Body of pancreas (tissue), 4 donors: ENCODE measurements around the gene SNPH. TPM values are rescaled to one million over a fixed set of nuclear protein-coding genes. Genes with fewer than 3 reads are reported as not detected.

Experiments used
- ATAC-seq: fragments of 150-250 bp; one replicate; pipeline ENCODE4 v1.9.1; 2016
- DNase-seq, 4 donors: peaks; one replicate each; pipeline ENCODE4 v3.0.0-alpha.2; 2019
- H3K27ac ChIP-seq, 4 donors: fragments of 200-600 bp; sonication (generic); 1 replicate in 3 of 4; 2 replicates in 1 of 4; pipeline versions ENCODE4 v1.5.1 to v1.6.1; 2016 to 2019; ENCODE audit warnings: mild to moderate bottlenecking in 1 of 4, mixed read lengths in 1 of 4, moderate library complexity in 1 of 4
- H3K27me3 ChIP-seq, 2 donors: fragments of 200-600 bp; sonication (generic); one replicate each; pipeline ENCODE4 v1.6.0; 2016; ENCODE audit warnings: mild to moderate bottlenecking in 1 of 2
- H3K36me3 ChIP-seq, 2 donors: fragments of 200-600 bp; sonication (generic); replicated peaks in 1 of 2; 2 replicates each; pipeline ENCODE4 v1.5.1; 2016; ENCODE audit warnings: low read depth in 2 of 2; ENCODE audit not compliant: insufficient read depth in 1 of 2
- H3K4me1 ChIP-seq: fragments of 200-600 bp; sonication (generic); one replicate; pipeline ENCODE4 v1.6.0; 2016
- H3K4me3 ChIP-seq, 2 donors: fragments of 200-600 bp; sonication (generic); 1 replicate in 1 of 2; 2 replicates in 1 of 2; pipeline ENCODE4 v1.5.1; 2016 to 2019
- H3K9me3 ChIP-seq, 3 donors: fragments of 200-600 bp; sonication (generic); 1 replicate in 2 of 3; 2 replicates in 1 of 3; pipeline ENCODE4 v1.5.1; 2016
- POLR2A ChIP-seq, 3 donors: fragments of 450-650 bp; IDR thresholded peaks; one replicate each; pipeline ENCODE4 v1.6.1; 2016; ENCODE audit warnings: antibody characterized with exemption in 3 of 3, mild to moderate bottlenecking in 2 of 3
- WGBS, 2 donors: methylation state at CpG; one replicate each; pipeline ENCODE4 v1.1.5; 2017; 5-methylcytosine and 5-hydroxymethylcytosine counted together
- intact Hi-C: fragments of 100-400 bp; cut with DNase I; formaldehyde crosslinking; loops from one replicate; pipeline ENCODE4 v1.15.1; 2023
- total RNA-seq, 2 donors: library from RNA; depleted of rRNA; stranded (reverse); fragments of >200 nt; gene quantifications; one replicate each; pipeline ENCODE4 v1.1.0, GENCODE V29; 2016
- TF ChIP-seq, protein P1 (sequence below), 7 experiments: fragments of 450-650 bp in 4 of 7; fragments of 200-600 bp in 3 of 7; sonication (generic) in 3 of 7; IDR thresholded peaks; one replicate each; pipeline ENCODE4 v1.5.1; 2016 to 2019; ENCODE audit warnings: antibody characterized with exemption in 7 of 7

SNPH gene
- total RNA-seq, 2 donors from 2014 or later: 3.3 to 3.4 TPM

DNA sequence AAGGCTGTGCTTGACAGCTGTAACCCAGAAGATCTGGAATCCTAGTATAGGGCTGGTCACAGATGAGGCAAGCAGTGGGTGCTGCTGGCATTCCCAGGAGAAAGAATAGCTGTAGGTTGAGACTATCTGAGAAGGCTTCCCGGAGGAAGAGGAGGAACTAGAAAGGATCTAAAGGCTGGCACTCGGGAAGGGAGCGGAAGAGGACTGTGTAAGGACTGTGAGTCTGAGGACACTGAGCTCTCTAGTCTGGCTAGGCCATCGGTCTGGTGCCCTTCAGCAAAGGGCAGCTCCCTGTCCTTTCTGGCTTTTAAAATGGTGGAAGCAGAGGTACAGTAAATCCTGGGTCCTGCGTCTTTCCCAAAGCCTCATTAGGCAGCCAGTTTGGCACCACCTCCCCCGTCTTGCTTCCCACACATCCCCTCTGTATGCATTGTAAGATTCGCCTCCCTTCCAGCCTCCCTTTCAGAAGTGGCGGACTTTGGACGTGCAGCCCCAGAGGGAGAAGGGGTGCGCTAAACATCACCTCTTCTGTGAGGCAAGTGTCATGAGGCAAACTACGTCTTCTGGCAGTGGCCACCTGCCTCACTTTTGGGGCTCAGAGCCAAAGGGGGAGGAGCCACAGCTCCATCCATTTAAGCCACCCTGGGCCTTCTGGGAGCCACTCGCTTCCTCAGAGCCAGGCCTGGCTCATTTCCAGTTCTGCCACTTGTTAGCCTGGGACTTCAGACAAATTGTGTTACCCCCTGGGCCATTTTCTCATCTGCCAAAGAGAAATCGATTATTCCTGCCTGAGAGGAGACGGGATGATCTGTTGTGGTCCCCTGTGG, 8.6 kb downstream of the SNPH start:
- Histone ChIP-seq H3K36me3 (no peaks in the 10 kb centered on the region), H3K4me3 (no peak overlapping the region), H3K27ac (no peak overlapping the region), H3K27me3 (no peaks in the 10 kb centered on the region), H3K4me1 (no peaks in the 10 kb centered on the region), H3K9me3 (no peaks in the 10 kb centered on the region)
- 84 to 85% methylated on average over 14 of the region's 14 CpGs for WGBS, 2 donors
- intact Hi-C loops: no loop called here
- DNase-seq: no peak
- TF ChIP-seq, protein P1, sequence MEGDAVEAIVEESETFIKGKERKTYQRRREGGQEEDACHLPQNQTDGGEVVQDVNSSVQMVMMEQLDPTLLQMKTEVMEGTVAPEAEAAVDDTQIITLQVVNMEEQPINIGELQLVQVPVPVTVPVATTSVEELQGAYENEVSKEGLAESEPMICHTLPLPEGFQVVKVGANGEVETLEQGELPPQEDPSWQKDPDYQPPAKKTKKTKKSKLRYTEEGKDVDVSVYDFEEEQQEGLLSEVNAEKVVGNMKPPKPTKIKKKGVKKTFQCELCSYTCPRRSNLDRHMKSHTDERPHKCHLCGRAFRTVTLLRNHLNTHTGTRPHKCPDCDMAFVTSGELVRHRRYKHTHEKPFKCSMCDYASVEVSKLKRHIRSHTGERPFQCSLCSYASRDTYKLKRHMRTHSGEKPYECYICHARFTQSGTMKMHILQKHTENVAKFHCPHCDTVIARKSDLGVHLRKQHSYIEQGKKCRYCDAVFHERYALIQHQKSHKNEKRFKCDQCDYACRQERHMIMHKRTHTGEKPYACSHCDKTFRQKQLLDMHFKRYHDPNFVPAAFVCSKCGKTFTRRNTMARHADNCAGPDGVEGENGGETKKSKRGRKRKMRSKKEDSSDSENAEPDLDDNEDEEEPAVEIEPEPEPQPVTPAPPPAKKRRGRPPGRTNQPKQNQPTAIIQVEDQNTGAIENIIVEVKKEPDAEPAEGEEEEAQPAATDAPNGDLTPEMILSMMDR (IDR thresholded peaks at IDR 0.05): no peak
- TF ChIP-seq POLR2A (IDR thresholded peaks at IDR 0.05): no peak
- ATAC-seq: no peak

DNA sequence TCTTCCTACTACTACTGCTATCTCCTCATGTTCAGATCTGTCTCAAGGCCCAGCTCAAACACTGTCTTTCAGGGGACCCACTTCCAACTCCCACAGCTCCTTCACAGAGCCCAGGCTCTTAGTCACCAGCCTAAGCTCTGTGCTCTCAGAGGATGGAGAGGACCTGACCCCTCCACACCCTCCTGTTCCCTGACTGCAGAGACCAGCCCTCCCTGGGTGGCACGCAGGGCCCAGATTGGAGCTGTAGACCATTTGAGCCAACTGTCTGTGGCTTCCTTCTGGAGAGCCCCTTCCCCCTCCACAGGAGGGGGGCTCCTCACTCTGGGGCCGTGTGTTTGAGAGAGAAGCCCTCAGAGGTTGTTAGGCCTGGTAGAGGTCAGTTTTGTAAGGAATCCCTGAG, 9.8 kb downstream of the SNPH start:
- TF ChIP-seq, protein P1 (IDR thresholded peaks at IDR 0.05): no peak
- TF ChIP-seq POLR2A (IDR thresholded peaks at IDR 0.05): no peak
- H3K4me3 ChIP-seq: no peak overlapping the region
- WGBS, 2 donors: 83 to 100% methylated on average over 1 of the region's 2 CpGs
- DNase-seq (no peak), ATAC-seq (no peak)
- no peaks in the 10 kb centered on the region for H3K27me3 ChIP-seq
- H3K27ac ChIP-seq: no peak overlapping the region
- no peaks in the 10 kb centered on the region for H3K9me3 ChIP-seq
- H3K36me3 ChIP-seq: no peaks in the 10 kb centered on the region
- intact Hi-C loops: no loop called here
- H3K4me1 ChIP-seq: peaks cover 3% of the 10 kb centered on the region

DNA sequence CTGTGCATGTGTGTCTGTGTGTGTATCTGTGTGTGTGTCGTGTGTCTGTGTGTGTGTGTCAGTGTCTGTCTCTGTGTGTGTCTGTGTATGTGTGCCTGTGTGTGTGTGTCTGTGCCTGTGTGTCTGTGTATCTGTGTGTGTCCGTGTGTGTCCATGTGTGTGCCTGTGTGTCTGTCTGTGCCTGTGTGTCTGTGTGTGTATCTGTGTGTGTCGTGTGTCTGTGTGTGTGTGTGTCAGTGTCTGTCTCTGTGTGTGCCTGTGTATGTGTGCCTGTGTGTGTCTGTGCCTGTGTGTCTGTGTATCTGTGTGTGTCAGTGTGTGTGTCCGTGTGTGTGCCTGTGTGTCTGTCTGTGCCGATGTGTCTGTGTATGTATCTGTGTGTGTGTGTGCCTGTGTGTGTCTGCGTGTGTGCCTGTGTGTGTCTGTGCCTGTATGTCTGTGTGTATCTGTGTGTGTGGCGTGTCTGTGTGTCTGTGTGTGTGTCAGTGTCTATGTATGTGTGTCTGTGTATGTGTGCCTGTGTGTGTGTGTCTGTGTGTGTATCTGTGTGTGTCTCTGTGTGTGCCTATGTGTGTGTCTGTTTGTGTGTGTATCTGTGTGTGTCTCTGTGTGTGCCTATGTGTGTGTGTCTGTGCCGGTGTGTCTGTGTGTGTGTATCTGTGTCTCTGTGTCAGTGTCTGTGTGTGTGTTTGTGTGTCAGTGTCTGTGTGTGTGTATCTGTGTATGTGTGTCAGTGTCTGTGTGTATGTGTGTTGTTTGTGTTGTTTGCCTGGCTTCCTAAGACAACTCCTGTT, 11.6 kb downstream of the SNPH start:
- no peak for DNase-seq
- no peak overlapping the region for H3K4me3 ChIP-seq
- intact Hi-C loops: no loop called here
- no peak for ATAC-seq
- no peak overlapping the region for H3K27ac ChIP-seq
- no peaks in the 10 kb centered on the region for H3K9me3 ChIP-seq
- H3K36me3 ChIP-seq: no peaks in the 10 kb centered on the region
- WGBS, 2 donors: 88 to 94% methylated on average over 6 to 8 of the region's 8 CpGs
- TF ChIP-seq, protein P1 (IDR thresholded peaks at IDR 0.05): no peak
- TF ChIP-seq POLR2A (IDR thresholded peaks at IDR 0.05): no peak
- no peaks in the 10 kb centered on the region for H3K27me3 ChIP-seq
- H3K4me1 ChIP-seq: peaks cover 15% of the 10 kb centered on the region

DNA sequence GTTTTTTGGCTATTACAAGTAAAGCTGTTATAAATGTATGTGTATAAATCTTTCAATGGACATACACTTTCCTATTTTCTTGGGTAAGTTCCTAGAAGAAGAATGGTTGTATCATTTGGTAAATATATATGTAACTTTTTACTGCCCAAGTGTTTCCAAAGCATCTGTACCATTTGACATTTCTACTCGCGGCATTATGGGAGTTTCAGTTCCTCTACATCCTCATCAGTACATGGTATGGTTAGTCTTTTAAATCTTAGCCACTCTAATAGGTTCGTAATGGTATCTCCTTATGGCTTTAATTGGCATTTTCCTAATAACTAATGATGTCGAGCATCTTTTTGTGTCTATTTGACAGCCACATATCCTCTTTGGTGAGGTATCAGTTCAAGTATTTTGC, 12.9 kb downstream of the SNPH start:
- intact Hi-C loops: no loop called here
- WGBS, 2 donors: 85 to 87% methylated on average over 4 of the region's 4 CpGs

More for the DNA sequence above, 12.9 kb downstream of the SNPH start:
- Histone ChIP-seq H3K4me1 (peaks cover 15% of the 10 kb centered on the region), H3K27ac (no peak overlapping the region), H3K4me3 (no peak overlapping the region), H3K9me3 (no peaks in the 10 kb centered on the region), H3K27me3 (no peaks in the 10 kb centered on the region), H3K36me3 (no peaks in the 10 kb centered on the region)
- no peak for TF ChIP-seq POLR2A (IDR thresholded peaks at IDR 0.05)
- TF ChIP-seq, protein P1 (IDR thresholded peaks at IDR 0.05): no peak
- no peak for ATAC-seq
- DNase-seq: no peak
